Tibial artery (tissue), 4 donors: ENCODE data around the gene PPM1M.

Experiments
- DNase-seq, 2 donors: peaks; one replicate each; pipeline ENCODE4 v3.0.0-alpha.2; 2019
- H3K27ac ChIP-seq, 2 donors: fragments of 200-600 bp; sonication (generic) in 1 of 2; 1 replicate in 1 of 2; 2 replicates in 1 of 2; pipeline ENCODE4 v1.5.1; 2018 to 2019; ENCODE audit warnings: mild to moderate bottlenecking in 1 of 2
- H3K27me3 ChIP-seq, 2 donors: fragments of 200-600 bp; sonication (generic) in 1 of 2; one replicate each; pipeline versions ENCODE4 v1.5.1 to v1.6.0; 2016 to 2019
- H3K36me3 ChIP-seq, 3 donors: fragments of 200-600 bp; sonication (generic) in 2 of 3; one replicate each; pipeline ENCODE4 v1.5.1; 2016 to 2019; ENCODE audit warnings: mild to moderate bottlenecking in 2 of 3
- H3K4me1 ChIP-seq, 4 donors: fragments of 200-600 bp; sonication (generic) in 2 of 4; 1 replicate in 3 of 4; 2 replicates in 1 of 4; pipeline ENCODE4 v1.5.1; 2016 to 2019
- H3K4me3 ChIP-seq, 2 donors: fragments of 200-600 bp; sonication (generic) in 1 of 2; 1 replicate in 1 of 2; 2 replicates in 1 of 2; pipeline ENCODE4 v1.5.1; 2018 to 2019; ENCODE audit warnings: mild to moderate bottlenecking in 2 of 2
- H3K9me3 ChIP-seq, 3 donors: fragments of 200-600 bp; sonication (generic) in 1 of 3; one replicate each; pipeline ENCODE4 v1.5.1; 2016 to 2019
- intact Hi-C: fragments of 100-400 bp; cut with DNase I; formaldehyde crosslinking; loops from one replicate; pipeline ENCODE4 v1.15.0; 2023; ENCODE audit warnings: low total_unique reads
- TF ChIP-seq, protein P1 (sequence below), 2 experiments: fragments of 200-600 bp in 1 of 2; fragments of 450-650 bp in 1 of 2; IDR thresholded peaks; one replicate each; pipeline ENCODE4 v1.5.1; 2017 to 2019; ENCODE audit warnings: antibody characterized with exemption in 2 of 2, mild to moderate bottlenecking in 1 of 2, moderate library complexity in 1 of 2

PPM1M gene

GRCh38 chr3:52295671-52296208 is 50.2 kb downstream of the PPM1M start:
- DNase-seq = no peak
- Histone ChIP-seq H3K4me1 (peaks cover 0 to 3% (median 0%) of the 10 kb centered on the region in 4 donors), H3K27ac (no peak overlapping the region), H3K4me3 (no peak overlapping the region), H3K27me3 (no peaks in the 10 kb centered on the region), H3K9me3 (no peaks in the 10 kb centered on the region), H3K36me3 (peaks cover 0 to 31% (median 16%) of the 10 kb centered on the region in 3 donors)
- TF ChIP-seq, protein P1, sequence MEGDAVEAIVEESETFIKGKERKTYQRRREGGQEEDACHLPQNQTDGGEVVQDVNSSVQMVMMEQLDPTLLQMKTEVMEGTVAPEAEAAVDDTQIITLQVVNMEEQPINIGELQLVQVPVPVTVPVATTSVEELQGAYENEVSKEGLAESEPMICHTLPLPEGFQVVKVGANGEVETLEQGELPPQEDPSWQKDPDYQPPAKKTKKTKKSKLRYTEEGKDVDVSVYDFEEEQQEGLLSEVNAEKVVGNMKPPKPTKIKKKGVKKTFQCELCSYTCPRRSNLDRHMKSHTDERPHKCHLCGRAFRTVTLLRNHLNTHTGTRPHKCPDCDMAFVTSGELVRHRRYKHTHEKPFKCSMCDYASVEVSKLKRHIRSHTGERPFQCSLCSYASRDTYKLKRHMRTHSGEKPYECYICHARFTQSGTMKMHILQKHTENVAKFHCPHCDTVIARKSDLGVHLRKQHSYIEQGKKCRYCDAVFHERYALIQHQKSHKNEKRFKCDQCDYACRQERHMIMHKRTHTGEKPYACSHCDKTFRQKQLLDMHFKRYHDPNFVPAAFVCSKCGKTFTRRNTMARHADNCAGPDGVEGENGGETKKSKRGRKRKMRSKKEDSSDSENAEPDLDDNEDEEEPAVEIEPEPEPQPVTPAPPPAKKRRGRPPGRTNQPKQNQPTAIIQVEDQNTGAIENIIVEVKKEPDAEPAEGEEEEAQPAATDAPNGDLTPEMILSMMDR (IDR thresholded peaks at IDR 0.05) = no peak
- intact Hi-C loops = no loop called here

GRCh38 chr3:52297242-52298148 is 51.9 kb downstream of the PPM1M start:
- TF ChIP-seq, protein P1 (IDR thresholded peaks at IDR 0.05) = no peak

GRCh38 chr3:52298149-52299098 is 52.9 kb downstream of the PPM1M start:
- Histone ChIP-seq H3K27ac (no peak overlapping the region), H3K4me3 (no peak overlapping the region), H3K36me3 (peaks cover 0 to 4% (median 1%) of the 10 kb centered on the region in 3 donors), H3K9me3 (no peaks in the 10 kb centered on the region), H3K27me3 (no peaks in the 10 kb centered on the region), H3K4me1 (peaks cover 0 to 3% (median 0%) of the 10 kb centered on the region in 4 donors)
- no peak for DNase-seq
- TF ChIP-seq, protein P1 (IDR thresholded peaks at IDR 0.05) = no peak
- intact Hi-C loops = no loop called here

More at GRCh38 chr3:52297242-52298148, 51.9 kb downstream of the PPM1M start:
- H3K27me3 ChIP-seq = no peaks in the 10 kb centered on the region
- peaks cover 0 to 3% (median 0%) of the 10 kb centered on the region in 4 donors for H3K4me1 ChIP-seq
- peaks cover 0 to 13% (median 10%) of the 10 kb centered on the region in 3 donors for H3K36me3 ChIP-seq
- intact Hi-C loops = no loop called here
- no peaks in the 10 kb centered on the region for H3K9me3 ChIP-seq
- DNase-seq = no peak
- no peak overlapping the region for H3K4me3 ChIP-seq
- no peak overlapping the region for H3K27ac ChIP-seq

- Histone ChIP-seq H3K27me3 (no peaks in the 10 kb centered on the region), H3K27ac (no peak overlapping the region), H3K4me1 (peaks cover 0 to 3% (median 0%) of the 10 kb centered on the region in 4 donors), H3K9me3 (no peaks in the 10 kb centered on the region), H3K4me3 (no peak overlapping the region), H3K36me3 (no peaks in the 10 kb centered on the region)
- TF ChIP-seq, protein P1 (IDR thresholded peaks at IDR 0.05) = no peak
- intact Hi-C loops = no loop called here
- DNase-seq = no peak
These were observed 53.8 kb downstream of the PPM1M start for GRCh38 chr3:52299247-52299878.
